ENCODE results near the gene HOXB7. TPM values are rescaled to one million over a fixed set of nuclear protein-coding genes. Genes with fewer than 3 reads are reported as not detected.
A peak's percentile ranks its signal among the peaks of the same experiment; 100 is the strongest.

HOXB7 gene
- total RNA-seq, 1 experiment from 2014 or later, result not detected

DNA sequence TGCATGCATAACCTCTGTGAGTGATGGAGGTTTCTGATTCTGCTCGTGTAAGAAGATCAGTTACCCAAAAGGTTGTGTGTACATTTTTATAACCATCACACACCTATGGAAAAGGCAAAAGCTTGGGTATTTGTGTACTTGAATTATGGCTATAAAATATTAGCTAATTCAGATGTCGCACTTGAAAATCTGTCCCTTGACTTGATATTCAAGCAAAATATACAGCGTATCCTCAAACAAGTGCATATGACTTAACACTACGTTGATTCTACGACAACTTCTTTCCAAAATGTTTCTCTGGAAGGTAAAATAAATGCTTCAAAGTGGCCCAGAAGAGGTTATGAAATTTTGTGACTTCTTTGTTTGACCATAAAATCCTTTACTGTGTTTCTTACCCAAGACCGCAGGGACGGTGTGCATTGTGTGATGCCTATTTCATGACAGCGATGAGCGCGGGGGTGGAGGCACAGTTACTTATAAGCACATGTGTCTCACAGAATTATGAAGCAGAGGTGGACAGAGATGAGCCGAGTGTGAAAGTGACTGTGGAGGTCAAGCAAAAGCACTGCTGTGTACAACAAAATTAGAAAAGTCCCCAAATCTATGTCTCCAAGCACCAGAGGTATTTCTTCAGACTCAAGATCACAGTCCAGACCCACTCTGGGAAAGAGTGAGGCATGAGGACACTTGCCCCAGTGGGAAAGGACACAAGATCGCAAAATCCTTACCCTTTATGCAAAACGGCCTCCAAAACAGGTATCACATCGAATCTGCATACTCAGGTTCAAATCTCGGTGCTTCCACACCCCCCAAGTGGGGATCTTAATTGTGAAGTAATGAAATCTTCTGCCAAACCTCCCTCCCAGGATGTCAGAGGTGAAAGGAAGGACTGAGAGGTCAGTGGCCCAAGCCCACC, 19.4 kb upstream of the HOXB7 start:
- TF ChIP-seq, protein P1, sequence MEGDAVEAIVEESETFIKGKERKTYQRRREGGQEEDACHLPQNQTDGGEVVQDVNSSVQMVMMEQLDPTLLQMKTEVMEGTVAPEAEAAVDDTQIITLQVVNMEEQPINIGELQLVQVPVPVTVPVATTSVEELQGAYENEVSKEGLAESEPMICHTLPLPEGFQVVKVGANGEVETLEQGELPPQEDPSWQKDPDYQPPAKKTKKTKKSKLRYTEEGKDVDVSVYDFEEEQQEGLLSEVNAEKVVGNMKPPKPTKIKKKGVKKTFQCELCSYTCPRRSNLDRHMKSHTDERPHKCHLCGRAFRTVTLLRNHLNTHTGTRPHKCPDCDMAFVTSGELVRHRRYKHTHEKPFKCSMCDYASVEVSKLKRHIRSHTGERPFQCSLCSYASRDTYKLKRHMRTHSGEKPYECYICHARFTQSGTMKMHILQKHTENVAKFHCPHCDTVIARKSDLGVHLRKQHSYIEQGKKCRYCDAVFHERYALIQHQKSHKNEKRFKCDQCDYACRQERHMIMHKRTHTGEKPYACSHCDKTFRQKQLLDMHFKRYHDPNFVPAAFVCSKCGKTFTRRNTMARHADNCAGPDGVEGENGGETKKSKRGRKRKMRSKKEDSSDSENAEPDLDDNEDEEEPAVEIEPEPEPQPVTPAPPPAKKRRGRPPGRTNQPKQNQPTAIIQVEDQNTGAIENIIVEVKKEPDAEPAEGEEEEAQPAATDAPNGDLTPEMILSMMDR (conservative IDR thresholded peaks at IDR 0.05), result no peak
- Histone ChIP-seq H2BK120ac (ENCODE audit: low read depth, low read length, poor library complexity, severe bottlenecking) (no peak overlapping the region), H2BK15ac (ENCODE audit: low read depth, low read length) (no peak overlapping the region), H3K4me1 (ENCODE audit: insufficient read depth, low read length) (no peaks in the 10 kb centered on the region; the same call in none of the 2 replicates), H3K56ac (ENCODE audit: insufficient read length, low read depth, low read length) (no peak overlapping the region), H3K9me3 (ENCODE audit: control insufficient read depth, low read depth, low read length) (no peaks in the 10 kb centered on the region), H2BK5ac (ENCODE audit: insufficient read length, low read length) (no peak overlapping the region), H4K5ac (ENCODE audit: insufficient read length, low read depth, low read length) (no peak overlapping the region), H3K4ac (ENCODE audit: low read depth, low read length) (no peak overlapping the region), H4K8ac (replicated peaks; ENCODE audit: insufficient read length, low read depth, low read length) (no peak overlapping the region), H3K23me2 (ENCODE audit: insufficient read length, low read depth, low read length, poor library complexity, severe bottlenecking) (peaks cover under 1% of the 10 kb centered on the region), H4K91ac (ENCODE audit: insufficient read length, low read depth, low read length) (no peak overlapping the region), H3K23ac (ENCODE audit: insufficient read length, low read depth, low read length) (no peak overlapping the region), H3K79me2 (ENCODE audit: insufficient read depth, low read length) (no peaks in the 10 kb centered on the region), H3K27ac (ENCODE audit: insufficient read length, low read depth, low read length) (no peak overlapping the region), H2BK12ac (ENCODE audit: insufficient read length, low read depth, low read length) (no peak overlapping the region), H3K4me2 (ENCODE audit: insufficient read depth, insufficient read length, low read length) (no peak overlapping the region), H3K18ac (ENCODE audit: insufficient read length, low read depth, low read length) (no peak overlapping the region), H2AK5ac (ENCODE audit: insufficient read length, low read length) (no peak overlapping the region), H4K20me1 (ENCODE audit: control insufficient read depth, insufficient read depth, insufficient read length) (no peaks in the 10 kb centered on the region), H3K9ac (ENCODE audit: extremely low read depth, insufficient read length, low read length) (no peak overlapping the region), H3K14ac (ENCODE audit: insufficient read depth, low read length) (no peak overlapping the region), H2AFZ (ENCODE audit: low read length) (no peak overlapping the region), H3T11ph (ENCODE audit: low read length) (no peak overlapping the region), H2BK20ac (ENCODE audit: low read depth, low read length, poor library complexity, severe bottlenecking) (no peak overlapping the region), H3K27me3 (ENCODE audit: insufficient read depth, low read length) (peaks cover 99% of the 10 kb centered on the region), H3K79me1 (ENCODE audit: insufficient read depth, low read depth, low read length, poor library complexity, severe bottlenecking) (no peaks in the 10 kb centered on the region)
- Mint-ChIP-seq H3K9me3 (peaks cover 4 to 17% of the 10 kb centered on the region in 2 experiments), H3K36me3 (ENCODE audit: insufficient read depth in 1 of 3, low read depth in 3 of 3) (peaks cover 0 to 1% (median 0%) of the 10 kb centered on the region in 3 experiments; a peak in 2 of 7 replicates), H3K27me3 (ENCODE audit: low read depth) (peaks cover 100% of the 10 kb centered on the region), H3K4me3 (no peak overlapping the region), H3K4me1 (peaks cover 7 to 13% of the 10 kb centered on the region in 2 experiments), H3K27ac (no peak overlapping the region)
- WGBS (ENCODE audit: extremely low coverage, insufficient read length, low lambda C conversion rate), result no CpG with 5 or more reads among the region's 15 CpGs
- DNase-seq, result peak; percentile 23

Data from H9 (cell line).